AG04450 (cell line): ENCODE results near the gene CPNE4. TPM values are rescaled to one million over a fixed set of nuclear protein-coding genes. Genes with fewer than 3 reads are reported as not detected.
"Not testable (repeated sequence)": the region's sequence is repeated elsewhere in the genome, so short reads cannot be mapped to it uniquely, and the experiment has no call there.

Source experiments
- CTCF ChIA-PET: fragments of 300-600, 350-600 bp; formaldehyde crosslinking; extraction: SDS; loops from one replicate; lab custom pipeline; 2022; ENCODE audit warnings: antibody characterized with exemption, inconsistent platforms; lab: Charles Lee
- POLR2A ChIA-PET: fragments of 350-600 bp; formaldehyde crosslinking; extraction: SDS; loops from one replicate; lab custom pipeline; 2021; ENCODE audit warnings: antibody characterized with exemption, inconsistent platforms; lab: Yijun Ruan, JAX
- DNase-seq: peaks from one replicate; pipeline ENCODE4 v3.0.0-alpha.2; 2011; ENCODE audit warnings: low read depth, low spot score
- H3K27ac ChIP-seq: one replicate; pipeline ENCODE4 v1.5.1; 2012; ENCODE audit warnings: low read depth, low read length, control low read depth
- H3K27me3 ChIP-seq: one replicate; pipeline ENCODE4 v1.6.0; 2012; ENCODE audit warnings: low read length; ENCODE audit not compliant: control insufficient read depth, insufficient read depth
- H3K4me3 ChIP-seq: 2 replicates; pipeline ENCODE4 v1.5.1; 2011; ENCODE audit warnings: mild to moderate bottlenecking, low read depth, low read length, control low read depth
- H3K9me3 ChIP-seq: 2 replicates; pipeline ENCODE4 v1.5.1; 2012; ENCODE audit warnings: low read length; ENCODE audit not compliant: control insufficient read depth, insufficient read depth
- polyA plus RNA-seq: library from polyadenylated mRNA; depleted of rRNA; stranded (reverse); fragments of >200 nt; gene quantifications from 2 replicates; pipeline ENCODE4 v1.2.3, GENCODE V29; 2011
- TF ChIP-seq, protein P1 (sequence below): IDR thresholded peaks from 2 replicates; pipeline ENCODE4 v1.5.1; 2011; ENCODE audit warnings: low read depth, low read length, control low read depth, inconsistent platforms

Gene CPNE4
- polyA plus RNA-seq, 1 experiment, result not detected

DNA sequence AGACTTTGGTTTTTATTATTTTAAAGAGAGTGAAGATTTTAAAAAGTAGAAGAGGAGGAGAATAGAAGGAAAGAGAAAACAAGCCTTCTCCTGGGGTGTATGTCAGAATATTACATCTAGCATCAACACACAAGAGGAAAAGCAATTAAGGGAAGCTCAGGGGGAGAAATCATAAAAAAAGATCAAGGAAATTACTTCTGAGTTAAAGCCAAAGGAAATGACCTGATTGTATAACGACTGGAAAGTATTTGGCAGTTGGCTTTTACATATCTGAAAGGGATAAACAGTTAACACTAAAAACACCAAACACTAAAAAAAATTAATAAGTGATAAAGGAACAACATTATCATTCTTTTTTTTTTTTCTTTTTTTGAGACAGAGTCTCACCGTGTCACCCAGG is 58.4 kb downstream of the CPNE4 start:
- CTCF ChIA-PET, result no interaction called here
- Histone ChIP-seq H3K4me3 (no peak overlapping the region), H3K9me3 (no peaks in the 10 kb centered on the region), H3K27ac (no peak overlapping the region), H3K27me3 (no peaks in the 10 kb centered on the region)
- TF ChIP-seq, protein P1, sequence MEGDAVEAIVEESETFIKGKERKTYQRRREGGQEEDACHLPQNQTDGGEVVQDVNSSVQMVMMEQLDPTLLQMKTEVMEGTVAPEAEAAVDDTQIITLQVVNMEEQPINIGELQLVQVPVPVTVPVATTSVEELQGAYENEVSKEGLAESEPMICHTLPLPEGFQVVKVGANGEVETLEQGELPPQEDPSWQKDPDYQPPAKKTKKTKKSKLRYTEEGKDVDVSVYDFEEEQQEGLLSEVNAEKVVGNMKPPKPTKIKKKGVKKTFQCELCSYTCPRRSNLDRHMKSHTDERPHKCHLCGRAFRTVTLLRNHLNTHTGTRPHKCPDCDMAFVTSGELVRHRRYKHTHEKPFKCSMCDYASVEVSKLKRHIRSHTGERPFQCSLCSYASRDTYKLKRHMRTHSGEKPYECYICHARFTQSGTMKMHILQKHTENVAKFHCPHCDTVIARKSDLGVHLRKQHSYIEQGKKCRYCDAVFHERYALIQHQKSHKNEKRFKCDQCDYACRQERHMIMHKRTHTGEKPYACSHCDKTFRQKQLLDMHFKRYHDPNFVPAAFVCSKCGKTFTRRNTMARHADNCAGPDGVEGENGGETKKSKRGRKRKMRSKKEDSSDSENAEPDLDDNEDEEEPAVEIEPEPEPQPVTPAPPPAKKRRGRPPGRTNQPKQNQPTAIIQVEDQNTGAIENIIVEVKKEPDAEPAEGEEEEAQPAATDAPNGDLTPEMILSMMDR, result no peak
- no peak for DNase-seq
- POLR2A ChIA-PET, result no interaction called here

- no peaks in the 10 kb centered on the region for H3K27me3 ChIP-seq
- CTCF ChIA-PET, result no interaction called here
- POLR2A ChIA-PET, result no interaction called here
- DNase-seq, result no peak
- no peak overlapping the region for H3K27ac ChIP-seq
- no peaks in the 10 kb centered on the region for H3K9me3 ChIP-seq
- no peak overlapping the region for H3K4me3 ChIP-seq
- TF ChIP-seq, protein P1, result no peak
Measured at GRCh38 chr3:131975047-131975446, 59.8 kb downstream of the CPNE4 start.

DNA sequence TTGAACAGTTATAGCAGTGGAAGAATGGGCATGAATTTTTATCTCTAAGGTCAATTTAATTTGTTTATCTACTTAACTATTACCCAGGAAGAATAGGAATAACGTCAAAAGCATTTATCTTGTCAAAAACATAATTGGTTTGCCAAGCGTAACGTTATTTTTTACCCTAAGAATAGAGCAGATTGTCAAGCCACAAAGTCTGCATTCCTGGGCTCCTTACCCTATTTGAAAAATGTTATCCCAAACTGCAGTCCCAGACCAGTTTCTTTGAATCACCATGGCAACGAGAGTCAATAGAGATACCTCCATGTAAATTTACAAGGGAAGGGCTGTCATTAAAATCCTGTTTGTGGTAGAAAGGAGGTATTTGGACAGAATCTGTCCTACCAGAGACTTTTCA is 61.1 kb downstream of the CPNE4 start:
- CTCF ChIA-PET, result no interaction called here
- no peak for DNase-seq
- POLR2A ChIA-PET, result no interaction called here

GRCh38 chr3:131972550-131972949 is 62.3 kb downstream of the CPNE4 start:
- no peak overlapping the region for H3K27ac ChIP-seq
- H3K27me3 ChIP-seq, result no peaks in the 10 kb centered on the region
- H3K9me3 ChIP-seq, result no peaks in the 10 kb centered on the region
- CTCF ChIA-PET, result interaction anchor here (0.7 to 1.6 kb wide), 2 partner anchors 57 to 178 kb away, joined by 3 to 8 read pairs; no protein-coding TSS in a partner anchor
- no peak for DNase-seq
- TF ChIP-seq, protein P1, result no peak
- POLR2A ChIA-PET, result no interaction called here
- H3K4me3 ChIP-seq, result no peak overlapping the region

More for the DNA sequence above, 61.1 kb downstream of the CPNE4 start:
- no peaks in the 10 kb centered on the region for H3K27me3 ChIP-seq
- no peaks in the 10 kb centered on the region for H3K9me3 ChIP-seq
- no peak overlapping the region for H3K27ac ChIP-seq
- TF ChIP-seq, protein P1, result no peak
- H3K4me3 ChIP-seq, result no peak overlapping the region

GRCh38 chr3:131972091-131972490 is 62.7 kb downstream of the CPNE4 start:
- no peaks in the 10 kb centered on the region for H3K27me3 ChIP-seq
- no peak for DNase-seq
- ChIA-PET POLR2A (no interaction called here), CTCF (interaction anchor here (0.7 to 1.6 kb wide), 2 partner anchors 58 to 177 kb away, joined by 3 to 8 read pairs; no protein-coding TSS in a partner anchor)
- no peaks in the 10 kb centered on the region for H3K9me3 ChIP-seq
- H3K4me3 ChIP-seq, result no peak overlapping the region
- H3K27ac ChIP-seq, result no peak overlapping the region
- TF ChIP-seq, protein P1, result no peak

DNA sequence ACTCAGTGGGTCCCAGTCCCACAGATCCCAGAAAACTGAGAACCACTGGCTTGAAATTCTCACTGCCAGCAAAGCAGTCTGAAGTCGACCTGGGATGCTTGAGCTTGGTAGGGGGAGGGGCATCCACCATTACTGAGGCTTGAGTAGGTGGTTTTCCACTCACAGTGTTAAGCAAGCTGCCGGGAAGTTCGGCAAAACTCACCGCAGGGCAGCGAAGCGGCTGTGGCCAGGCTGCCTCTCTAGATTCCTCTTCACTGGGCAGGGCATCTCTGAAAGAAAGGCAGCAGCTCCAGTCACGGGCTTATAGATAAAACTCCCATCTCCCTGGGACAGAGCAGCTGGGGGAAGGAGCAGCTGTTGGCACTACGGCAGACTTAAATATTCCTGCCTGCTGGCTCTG is 71.4 kb downstream of the CPNE4 start:
- H3K4me3 ChIP-seq, result not testable (repeated sequence)

More for the DNA sequence above, 71.4 kb downstream of the CPNE4 start:
- DNase-seq, H3K27me3 ChIP-seq, H3K9me3 ChIP-seq, POLR2A ChIA-PET, H3K27ac ChIP-seq: not testable (repeated sequence)
- CTCF ChIA-PET, result interaction anchor here (1.0 kb wide), 1 partner anchor 71 kb away, joined by 3 read pairs; the partner anchor contains the start of gene CPNE4
